ENCODE data around the gene KRTAP9-7.

KRTAP9-7 gene

GRCh38 chr17:41322903-41323895 lies 47.7 kb downstream of the KRTAP9-7 start:
- no peak for DNase-seq

GRCh38 chr17:41324180-41325075 lies 48.9 kb downstream of the KRTAP9-7 start:
- DNase-seq: peak in 1 of 2 experiments; percentile 64

GRCh38 chr17:41325126-41325525 lies 49.6 kb downstream of the KRTAP9-7 start:
- DNase-seq: no peak

GRCh38 chr17:41325611-41326010 lies 50.1 kb downstream of the KRTAP9-7 start:
- no peak for DNase-seq
